Pancreas (tissue), 10 donors: ENCODE measurements around the gene RAB3D. TPM values are rescaled to one million over a fixed set of nuclear protein-coding genes. Genes with fewer than 3 reads are reported as not detected.

Source experiments
- ATAC-seq, 4 donors: fragments of 200-7000 bp; cut with Tn5 transposase; one replicate each; pipeline versions ENCODE4 v1.8.0 to v1.9.1; 2020; ENCODE audit warnings: mild to moderate bottlenecking in 4 of 4, moderate library complexity in 4 of 4
- DNase-seq, 6 donors: peaks; one replicate each; pipeline ENCODE4 v3.0.0-alpha.2; 2020
- FAIRE-seq: peaks from 2 replicates; lab custom pipeline; 2012; peaks lifted over from hg19 to GRCh38; lab: Jason Lieb, UNC
- H3K27ac ChIP-seq, 4 donors: fragments of 200-600 bp; sonication (generic); 1 replicate in 3 of 4; 2 replicates in 1 of 4; pipeline versions ENCODE4 v1.5.0 to v1.8.0; 2020
- H3K27me3 ChIP-seq, 4 donors: fragments of 200-600 bp; one replicate each; pipeline ENCODE4 v1.8.0; 2021
- H3K36me3 ChIP-seq, 3 donors: fragments of 200-600 bp; sonication (generic) in 1 of 3; one replicate each; pipeline versions ENCODE4 v1.5.0 to v1.8.0; 2020 to 2021
- H3K4me1 ChIP-seq, 3 donors: fragments of 200-600 bp; one replicate each; pipeline ENCODE4 v1.8.0; 2021
- H3K4me3 ChIP-seq, 4 donors: fragments of 200-600 bp; sonication (generic) in 2 of 4; one replicate each; pipeline versions ENCODE4 v1.5.0 to v1.8.0; 2020 to 2021
- H3K9me3 ChIP-seq, 4 donors: fragments of 200-600 bp; one replicate each; pipeline ENCODE4 v1.8.0; 2021
- CTCF ChIP-seq, 4 donors: fragments of 200-600 bp; sonication (generic) in 3 of 4; IDR thresholded peaks; one replicate each; pipeline versions ENCODE4 v1.5.0 to v1.8.0; 2021; ENCODE audit warnings: antibody characterized with exemption in 4 of 4
- WGBS, 2 donors: extraction: QIAGEN DNeasy Blood & Tissue Kit; methylation state at CpG; one replicate each; pipeline ENCODE4 v1.1.7; 2013; 5-methylcytosine and 5-hydroxymethylcytosine counted together
- intact Hi-C, 3 donors: fragments of 100-400 bp; cut with DNase I; formaldehyde crosslinking; loops; one replicate each; pipeline versions ENCODE4 v1.11.1 to v1.14.2; 2022
- polyA plus RNA-seq, 2 donors: library from polyadenylated mRNA; stranded (reverse); fragments of 200-250 nt; gene quantifications; one replicate each; pipeline ENCODE4 v1.2.3, GENCODE V29; 2013
- total RNA-seq, 6 donors: library from RNA; stranded (reverse); fragmentation: NEBNext Ultra II Directional in 4 of 6; extraction: Animal tissue kit (Norgen Biotek cat#: 25700) in 4 of 6; gene quantifications; one replicate each; pipeline versions ENCODE4 v1.2.1 to v1.2.4, GENCODE V29; 2021 to 2023
- donor health status: healthy with polysubstance abuse.
- donor health status: DM: no; HTN: no; CAD: no; lungs with moderate emphysema.
- donor health status: DM: no; HTN: no; CAD: no.
- donor health status: control.
- donor health status: control.
- donor health status: Bipolar disorder and iron deficiency.
- donor health status: DM: yes; HTN: yes; CAD: no.
- donor health status: DM: no; HTN: no; CAD: no.
- donor health status: DM: no; HTN: no; CAD: no.
- donor health status: DM: yes; HTN: yes; CAD: no.

RAB3D gene
- total RNA-seq: 100 to 1,000 TPM in 4 of 6 donors, 10 to 100 TPM in 2; 70.6 to 134 (median 107) TPM
- 10 to 100 TPM; 11.0 to 15.2 TPM for polyA plus RNA-seq

GRCh38 chr19:11339254-11340098 lies at the start of gene RAB3D:
Gene RAB3D, minus strand, starts transcription at chr19:11339657. Its CDS starts 2,258 bp downstream, at chr19:11337399.
- Histone ChIP-seq H3K27ac (peak within 1 kb of the TSS; percentile 61 to 85 (median 78)), H3K4me1 (peaks cover 4 to 17% (median 9%) of the 10 kb centered on the region in 3 donors), H3K36me3 (peaks cover 3 to 22% (median 18%) of the 10 kb centered on the region in 3 donors), H3K9me3 (no peaks in the 10 kb centered on the region), H3K27me3 (no peaks in the 10 kb centered on the region), H3K4me3 (peak within 1 kb of the TSS; percentile 72 to 94 (median 88))
- FAIRE-seq (no peak), DNase-seq (peak; percentile 95 to 98 (median 96)), ATAC-seq (peak; percentile 81 to 93 (median 90))
- intact Hi-C loops: no loop called here
- WGBS, 2 donors: 4% methylated on average over 51 to 53 of the region's 53 CpGs
- no peak for TF ChIP-seq CTCF (IDR thresholded peaks at IDR 0.05)

- WGBS, 2 donors: 74 to 77% methylated on average over 19 of the region's 19 CpGs
- Histone ChIP-seq H3K9me3 (no peaks in the 10 kb centered on the region), H3K27ac (no peak overlapping the region), H3K36me3 (no peaks in the 10 kb centered on the region), H3K4me1 (no peaks in the 10 kb centered on the region), H3K4me3 (no peak overlapping the region), H3K27me3 (no peaks in the 10 kb centered on the region)
- intact Hi-C loops: no loop called here
- ATAC-seq (no peak), DNase-seq (no peak), FAIRE-seq (no peak)
- TF ChIP-seq CTCF (IDR thresholded peaks at IDR 0.05): no peak
Measured at GRCh38 chr19:11387162-11388034, 47.9 kb upstream of the RAB3D start.

- FAIRE-seq (no peak), DNase-seq (no peak), ATAC-seq (no peak)
- no peaks in the 10 kb centered on the region for H3K36me3 ChIP-seq
- no peaks in the 10 kb centered on the region for H3K27me3 ChIP-seq
- H3K9me3 ChIP-seq: no peaks in the 10 kb centered on the region
- 71 to 74% methylated on average over 5 of the region's 5 CpGs for WGBS, 2 donors
- H3K4me1 ChIP-seq: peaks cover 0 to 4% (median 0%) of the 10 kb centered on the region in 3 donors
- H3K27ac ChIP-seq: no peak overlapping the region
- intact Hi-C loops: no loop called here
- H3K4me3 ChIP-seq: no peak overlapping the region
- no peak for TF ChIP-seq CTCF (IDR thresholded peaks at IDR 0.05)
Measured at GRCh38 chr19:11384778-11385129, 45.3 kb upstream of the RAB3D start.

- no peaks in the 10 kb centered on the region for H3K27me3 ChIP-seq
- no peaks in the 10 kb centered on the region for H3K9me3 ChIP-seq
- ATAC-seq (peak in 2 of 4 donors; percentile 0), FAIRE-seq (no peak), DNase-seq (no peak)
- peak overlapping the region; percentile 25 to 63 (median 48) for H3K27ac ChIP-seq
- WGBS, 2 donors: 1 to 2% methylated on average over 9 of the region's 9 CpGs
- H3K4me3 ChIP-seq: peak overlapping the region; percentile 12 to 55 (median 33)
- intact Hi-C loops: no loop called here
- H3K36me3 ChIP-seq: no peaks in the 10 kb centered on the region
- H3K4me1 ChIP-seq: peaks cover 0 to 6% (median 0%) of the 10 kb centered on the region in 3 donors
- no peak for TF ChIP-seq CTCF (IDR thresholded peaks at IDR 0.05)
Measured at GRCh38 chr19:11383706-11384048, 44.2 kb upstream of the RAB3D start.
